Measurements from ENCODE around the gene TKFC.

DNA sequence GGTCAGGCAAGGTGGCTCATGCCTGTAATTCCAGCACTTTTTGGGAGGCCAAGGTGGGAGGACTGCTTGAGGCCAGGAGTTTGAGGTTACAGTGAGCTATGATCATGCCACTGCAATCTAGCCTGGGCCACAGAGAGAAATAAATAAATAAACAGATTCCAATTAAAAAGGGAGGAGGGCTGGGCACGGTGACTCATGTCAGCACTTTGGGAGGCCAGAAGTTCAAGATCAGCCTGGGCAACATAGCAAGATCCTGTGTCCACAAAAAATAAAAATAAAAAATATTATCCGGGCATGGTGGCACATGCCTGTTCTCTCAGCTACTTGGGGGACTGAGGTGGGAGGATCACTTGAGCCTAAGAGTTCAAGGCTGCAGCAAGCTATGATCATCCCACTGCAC lies 21.2 kb downstream of the TKFC start:
- TF ChIP-seq, protein P1, sequence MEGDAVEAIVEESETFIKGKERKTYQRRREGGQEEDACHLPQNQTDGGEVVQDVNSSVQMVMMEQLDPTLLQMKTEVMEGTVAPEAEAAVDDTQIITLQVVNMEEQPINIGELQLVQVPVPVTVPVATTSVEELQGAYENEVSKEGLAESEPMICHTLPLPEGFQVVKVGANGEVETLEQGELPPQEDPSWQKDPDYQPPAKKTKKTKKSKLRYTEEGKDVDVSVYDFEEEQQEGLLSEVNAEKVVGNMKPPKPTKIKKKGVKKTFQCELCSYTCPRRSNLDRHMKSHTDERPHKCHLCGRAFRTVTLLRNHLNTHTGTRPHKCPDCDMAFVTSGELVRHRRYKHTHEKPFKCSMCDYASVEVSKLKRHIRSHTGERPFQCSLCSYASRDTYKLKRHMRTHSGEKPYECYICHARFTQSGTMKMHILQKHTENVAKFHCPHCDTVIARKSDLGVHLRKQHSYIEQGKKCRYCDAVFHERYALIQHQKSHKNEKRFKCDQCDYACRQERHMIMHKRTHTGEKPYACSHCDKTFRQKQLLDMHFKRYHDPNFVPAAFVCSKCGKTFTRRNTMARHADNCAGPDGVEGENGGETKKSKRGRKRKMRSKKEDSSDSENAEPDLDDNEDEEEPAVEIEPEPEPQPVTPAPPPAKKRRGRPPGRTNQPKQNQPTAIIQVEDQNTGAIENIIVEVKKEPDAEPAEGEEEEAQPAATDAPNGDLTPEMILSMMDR (IDR thresholded peaks at IDR 0.05): no peak
- TF ChIP-seq POLR2A (IDR thresholded peaks at IDR 0.05) (no peak), EP300 (IDR thresholded peaks at IDR 0.05; ENCODE audit: low read depth) (no peak)
